Sigmoid colon (tissue), 7 donors: Measurements from ENCODE around the gene SMAD9. TPM values are rescaled to one million over a fixed set of nuclear protein-coding genes. Genes with fewer than 3 reads are reported as not detected.

ENCODE experiments used
- DNase-seq: peaks from one replicate; pipeline ENCODE4 v3.0.0-alpha.2; 2019
- H3K27ac ChIP-seq, 4 donors: fragments of 200-600 bp; sonication (generic); one replicate each; pipeline ENCODE4 v1.5.1; 2016 to 2019; ENCODE audit warnings: mild to moderate bottlenecking in 1 of 4
- H3K27me3 ChIP-seq, 3 donors: fragments of 200-600 bp; sonication (generic); one replicate each; pipeline ENCODE4 v1.5.1; 2019; ENCODE audit warnings: mild to moderate bottlenecking in 1 of 3
- H3K36me3 ChIP-seq, 4 donors: fragments of 200-600 bp; sonication (generic); one replicate each; pipeline ENCODE4 v1.5.1; 2016 to 2019
- H3K4me1 ChIP-seq, 4 donors: fragments of 200-600 bp; sonication (generic); one replicate each; pipeline ENCODE4 v1.5.1; 2017 to 2019
- H3K4me3 ChIP-seq, 4 donors: fragments of 200-600 bp; sonication (generic); one replicate each; pipeline ENCODE4 v1.5.1; 2017 to 2019; ENCODE audit warnings: mild to moderate bottlenecking in 2 of 4, moderate library complexity in 1 of 4
- H3K9me3 ChIP-seq, 4 donors: fragments of 200-600 bp in 3 of 4; sonication (generic) in 3 of 4; one replicate each; pipeline versions ENCODE4 v1.5.1 to v1.6.1; 2013 to 2019
- EP300 ChIP-seq, 4 donors: sonication (generic); formaldehyde crosslinking; IDR thresholded peaks; one replicate each; pipeline ENCODE4 v1.6.1; 2017; ENCODE audit warnings: antibody characterized with exemption in 4 of 4
- POLR2A ChIP-seq, 2 donors: fragments of 450-650 bp; IDR thresholded peaks; one replicate each; pipeline ENCODE4 v1.6.1; 2016; ENCODE audit warnings: antibody characterized with exemption in 2 of 2, mild to moderate bottlenecking in 2 of 2, moderate library complexity in 2 of 2
- POLR2AphosphoS5 ChIP-seq, 4 donors: sonication (generic); formaldehyde crosslinking; IDR thresholded peaks; one replicate each; pipeline ENCODE4 v1.6.1; 2017; ENCODE audit warnings: antibody characterized with exemption in 4 of 4
- WGBS, 2 donors: extraction: QIAGEN DNeasy Blood & Tissue Kit; methylation state at CpG; one replicate each; pipeline ENCODE4 v1.1.7; 2013; 5-methylcytosine and 5-hydroxymethylcytosine counted together
- intact Hi-C: fragments of 100-400 bp; cut with DNase I; formaldehyde crosslinking; loops from one replicate; pipeline ENCODE4 v1.15.1; 2023
- polyA plus RNA-seq, 3 donors: library from polyadenylated mRNA; stranded (reverse); fragments of 200-250 nt; gene quantifications; one replicate each; pipeline ENCODE4 v1.2.3, GENCODE V29; 2013
- total RNA-seq, 4 donors: library from RNA; depleted of rRNA; stranded (reverse); fragments of >200 nt; gene quantifications; one replicate each; pipeline ENCODE4 v1.1.0, GENCODE V29; 2016
- TF ChIP-seq, protein P1 (sequence below), 4 experiments: fragments of 450-650 bp in 3 of 4; fragments of 200-600 bp in 1 of 4; IDR thresholded peaks; one replicate each; pipeline ENCODE4 v1.5.1; 2016 to 2019; ENCODE audit warnings: antibody characterized with exemption in 4 of 4, mild to moderate bottlenecking in 3 of 4, moderate library complexity in 2 of 4
- donor health status: healthy with polysubstance abuse.
- donor health status: Bipolar disorder and iron deficiency.
- donor health status: healthy.

The SMAD9 gene
- total and polyA plus RNA-seq, 7 donors = 1.2 to 33.3 (median 21.7) TPM

DNA sequence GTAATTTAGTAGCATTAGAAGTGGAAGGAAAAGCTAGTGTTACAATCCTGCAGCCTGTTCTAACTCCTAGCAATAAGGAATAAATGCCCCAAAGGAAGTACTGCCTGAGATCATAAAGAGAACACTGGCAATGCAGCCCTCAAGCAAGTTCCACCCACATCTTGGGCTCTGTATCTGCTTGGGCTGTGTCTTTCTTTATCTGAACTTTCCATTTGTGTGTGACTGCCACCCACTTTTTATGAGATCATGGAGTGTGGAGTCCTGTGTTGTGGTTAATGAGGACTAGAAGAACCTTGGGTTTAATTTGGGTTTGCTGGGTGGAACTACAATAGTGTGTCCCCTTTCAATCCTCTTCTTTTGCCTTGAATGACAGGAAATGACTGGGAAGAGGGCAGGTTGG lies 62.8 kb downstream of the SMAD9 start:
- intact Hi-C loops = loop anchor here (5.0 kb wide), 1 partner anchor 140 kb away; the partner anchor contains the start of gene ALG5

DNA sequence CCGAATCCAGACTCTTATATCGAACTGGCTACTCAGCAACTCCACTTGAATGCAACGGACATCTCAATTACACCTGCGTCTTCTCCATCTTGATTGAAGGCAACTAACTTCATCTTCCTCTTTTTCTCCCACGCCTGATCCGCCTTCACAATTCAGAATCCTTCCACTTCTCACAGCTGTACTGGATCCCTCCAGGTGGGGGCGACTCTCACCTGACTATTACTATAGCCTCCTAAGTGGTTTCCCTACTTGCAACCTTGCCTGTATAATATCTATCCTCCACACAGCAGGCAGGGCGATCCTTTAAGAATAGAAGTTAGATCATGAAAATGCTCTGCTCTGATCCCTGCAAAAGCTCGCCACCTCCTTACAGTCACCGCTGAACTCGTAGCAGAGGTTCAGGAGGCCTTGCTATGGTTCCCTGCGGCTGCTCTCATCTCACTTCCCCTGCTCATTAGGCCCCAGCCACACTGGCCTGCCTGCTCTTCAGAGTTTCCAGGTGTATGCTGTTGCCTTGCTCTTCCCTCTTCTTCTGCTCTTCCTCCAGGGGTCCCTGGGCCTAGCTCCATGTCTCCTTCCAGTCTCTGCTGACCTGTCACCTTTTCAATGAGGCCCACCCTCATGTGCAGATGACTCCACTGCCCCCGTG lies 69.1 kb downstream of the SMAD9 start:
- TF ChIP-seq POLR2A (IDR thresholded peaks at IDR 0.05) (no peak), POLR2AphosphoS5 (IDR thresholded peaks at IDR 0.05) (no peak), EP300 (IDR thresholded peaks at IDR 0.05) (no peak)
- TF ChIP-seq, protein P1, sequence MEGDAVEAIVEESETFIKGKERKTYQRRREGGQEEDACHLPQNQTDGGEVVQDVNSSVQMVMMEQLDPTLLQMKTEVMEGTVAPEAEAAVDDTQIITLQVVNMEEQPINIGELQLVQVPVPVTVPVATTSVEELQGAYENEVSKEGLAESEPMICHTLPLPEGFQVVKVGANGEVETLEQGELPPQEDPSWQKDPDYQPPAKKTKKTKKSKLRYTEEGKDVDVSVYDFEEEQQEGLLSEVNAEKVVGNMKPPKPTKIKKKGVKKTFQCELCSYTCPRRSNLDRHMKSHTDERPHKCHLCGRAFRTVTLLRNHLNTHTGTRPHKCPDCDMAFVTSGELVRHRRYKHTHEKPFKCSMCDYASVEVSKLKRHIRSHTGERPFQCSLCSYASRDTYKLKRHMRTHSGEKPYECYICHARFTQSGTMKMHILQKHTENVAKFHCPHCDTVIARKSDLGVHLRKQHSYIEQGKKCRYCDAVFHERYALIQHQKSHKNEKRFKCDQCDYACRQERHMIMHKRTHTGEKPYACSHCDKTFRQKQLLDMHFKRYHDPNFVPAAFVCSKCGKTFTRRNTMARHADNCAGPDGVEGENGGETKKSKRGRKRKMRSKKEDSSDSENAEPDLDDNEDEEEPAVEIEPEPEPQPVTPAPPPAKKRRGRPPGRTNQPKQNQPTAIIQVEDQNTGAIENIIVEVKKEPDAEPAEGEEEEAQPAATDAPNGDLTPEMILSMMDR (IDR thresholded peaks at IDR 0.05) = no peak
- H3K4me1 ChIP-seq = no peaks in the 10 kb centered on the region
- H3K27ac ChIP-seq = no peak overlapping the region
- no peaks in the 10 kb centered on the region for H3K9me3 ChIP-seq
- peaks cover 0 to 17% (median 4%) of the 10 kb centered on the region in 4 donors for H3K36me3 ChIP-seq
- WGBS, 2 donors = 86 to 92% methylated on average over 13 of the region's 13 CpGs
- H3K4me3 ChIP-seq = no peak overlapping the region
- intact Hi-C loops = no loop called here
- no peaks in the 10 kb centered on the region for H3K27me3 ChIP-seq
- no peak for DNase-seq

More for the DNA sequence above, 62.8 kb downstream of the SMAD9 start:
- TF ChIP-seq POLR2A (IDR thresholded peaks at IDR 0.05) = no peak
- TF ChIP-seq, protein P1 (IDR thresholded peaks at IDR 0.05) = no peak
- TF ChIP-seq EP300 (IDR thresholded peaks at IDR 0.05) = no peak
- no peak for TF ChIP-seq POLR2AphosphoS5 (IDR thresholded peaks at IDR 0.05)
- H3K27ac ChIP-seq = no peak overlapping the region
- H3K4me1 ChIP-seq = peaks cover 0 to 4% (median 0%) of the 10 kb centered on the region in 4 donors
- H3K36me3 ChIP-seq = peaks cover 0 to 15% (median 4%) of the 10 kb centered on the region in 4 donors
- no peak for DNase-seq
- H3K27me3 ChIP-seq = no peaks in the 10 kb centered on the region
- H3K4me3 ChIP-seq = no peak overlapping the region
- no peaks in the 10 kb centered on the region for H3K9me3 ChIP-seq

DNA sequence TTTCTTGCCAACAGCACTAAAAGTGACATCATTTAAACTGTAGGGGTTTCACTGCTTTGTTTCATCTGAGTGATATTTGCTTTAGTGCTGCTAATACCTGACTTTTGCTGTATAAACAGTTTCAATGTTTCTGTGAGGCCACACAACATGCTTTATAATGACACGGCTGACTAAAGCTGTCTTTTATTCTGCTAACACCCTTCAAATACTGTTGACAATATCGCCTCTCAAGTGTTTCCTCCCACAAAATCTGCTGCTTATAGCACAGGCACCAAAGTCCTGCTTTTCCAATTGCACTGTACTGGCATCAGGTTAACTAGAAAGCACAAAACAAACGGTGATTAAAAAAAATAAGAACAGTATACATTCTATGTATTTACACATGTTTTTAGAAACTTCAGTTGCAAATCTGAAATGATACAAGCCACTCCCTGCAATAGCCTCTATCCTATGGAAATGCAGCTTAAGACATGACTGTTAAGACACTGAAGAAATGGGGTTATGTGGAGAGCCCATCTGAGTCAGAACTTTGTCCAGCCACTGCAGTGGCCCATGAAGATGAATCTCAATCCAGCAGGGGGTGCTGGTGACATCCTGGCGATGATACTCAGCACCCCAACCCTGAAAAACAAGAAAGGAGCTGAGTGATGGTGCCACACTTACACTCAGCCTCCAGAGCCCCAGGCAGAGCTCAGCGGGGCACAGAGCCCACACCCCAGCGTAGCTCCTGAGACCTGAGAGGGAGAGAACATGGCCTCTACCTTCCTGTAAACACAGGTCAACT lies 71.6 kb downstream of the SMAD9 start:
- no peak overlapping the region for H3K27ac ChIP-seq
- no peaks in the 10 kb centered on the region for H3K9me3 ChIP-seq
- H3K4me3 ChIP-seq = no peak overlapping the region
- 78 to 84% methylated on average over 6 of the region's 6 CpGs for WGBS, 2 donors
- peaks cover 0 to 6% (median 2%) of the 10 kb centered on the region in 4 donors for H3K4me1 ChIP-seq
- intact Hi-C loops = no loop called here
- H3K36me3 ChIP-seq = peaks cover 0 to 13% (median 4%) of the 10 kb centered on the region in 4 donors
- DNase-seq = no peak
- H3K27me3 ChIP-seq = no peaks in the 10 kb centered on the region
- TF ChIP-seq EP300 (IDR thresholded peaks at IDR 0.05) (no peak), POLR2AphosphoS5 (IDR thresholded peaks at IDR 0.05) (no peak), POLR2A (IDR thresholded peaks at IDR 0.05) (no peak)
- TF ChIP-seq, protein P1 (IDR thresholded peaks at IDR 0.05) = no peak

DNA sequence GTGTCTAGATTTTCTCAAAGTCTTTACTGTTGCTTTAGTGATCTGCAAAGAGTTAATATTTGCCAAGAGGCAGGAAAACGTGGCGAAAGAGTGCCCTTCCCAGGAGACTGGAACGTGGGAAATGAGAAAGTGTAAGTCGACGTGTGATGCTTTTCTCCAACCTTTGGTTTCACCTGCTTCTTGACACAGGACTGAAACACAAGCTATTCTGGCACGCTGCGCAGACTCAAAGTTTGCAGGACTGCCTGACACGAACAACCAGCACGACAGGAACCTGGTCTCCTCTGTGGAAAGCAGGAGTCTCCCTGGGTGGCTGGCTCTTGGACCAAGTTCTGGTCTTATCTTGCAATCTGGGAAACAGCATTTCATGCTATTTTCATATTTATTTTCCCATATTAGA lies 72.4 kb downstream of the SMAD9 start:
- Histone ChIP-seq H3K27ac (no peak overlapping the region), H3K36me3 (peaks cover 0 to 6% (median 2%) of the 10 kb centered on the region in 4 donors), H3K4me3 (no peak overlapping the region), H3K27me3 (no peaks in the 10 kb centered on the region), H3K4me1 (peaks cover 0 to 6% (median 2%) of the 10 kb centered on the region in 4 donors), H3K9me3 (no peaks in the 10 kb centered on the region)
- intact Hi-C loops = no loop called here
- no peak for DNase-seq
- TF ChIP-seq EP300 (IDR thresholded peaks at IDR 0.05) (no peak), POLR2A (IDR thresholded peaks at IDR 0.05) (no peak), POLR2AphosphoS5 (IDR thresholded peaks at IDR 0.05) (no peak)
- TF ChIP-seq, protein P1 (IDR thresholded peaks at IDR 0.05) = no peak
- WGBS, 2 donors = 70 to 81% methylated on average over 9 of the region's 9 CpGs
